PC-9 (cell line): ENCODE results near the gene YEATS4.

Source experiments
- CTCF ChIP-seq: fragments of 200-600 bp; sonication (generic); conservative IDR thresholded peaks from 2 replicates; pipeline ENCODE4 v1.6.1; 2017; ENCODE audit warnings: mixed run types, antibody characterized with exemption, mild to moderate bottlenecking, moderate library complexity
- EZH2 ChIP-seq: fragments of 200-600 bp; sonication (generic); IDR thresholded peaks from 2 replicates; pipeline ENCODE4 v1.8.0; 2017; ENCODE audit warnings: antibody characterized with exemption, low read depth

GRCh38 chr12:69396963-69397362 lies 37.4 kb downstream of the YEATS4 start:
- TF ChIP-seq EZH2 (no peak), CTCF (no peak)
